Right atrium auricular region (tissue), 2 donors: Measurements from ENCODE around the gene FAM53A. TPM values are rescaled to one million over a fixed set of nuclear protein-coding genes. Genes with fewer than 3 reads are reported as not detected.
A peak's percentile ranks its signal among the peaks of the same experiment; 100 is the strongest.
"Not testable (repeated sequence)": the region's sequence is repeated elsewhere in the genome, so short reads cannot be mapped to it uniquely, and the experiment has no call there.

ENCODE experiments used
- DNase-seq: peaks from one replicate; pipeline ENCODE4 v3.0.0-alpha.2; 2019; ENCODE audit warnings: low spot score
- H3K27ac ChIP-seq, 2 donors: fragments of 200-600 bp; sonication (generic); 1 replicate in 1 of 2; 2 replicates in 1 of 2; pipeline ENCODE4 v1.5.1; 2016 to 2019
- H3K27me3 ChIP-seq, 2 donors: fragments of 200-600 bp; sonication (generic); one replicate each; pipeline versions ENCODE4 v1.5.1 to v1.6.0; 2017 to 2019
- H3K36me3 ChIP-seq: fragments of 200-600 bp; sonication (generic); one replicate; pipeline ENCODE4 v1.5.1; 2016
- H3K4me1 ChIP-seq, 2 donors: fragments of 200-600 bp; sonication (generic); one replicate each; pipeline versions ENCODE4 v1.5.1 to v1.6.0; 2017 to 2019
- H3K4me3 ChIP-seq, 2 donors: fragments of 200-600 bp; sonication (generic); 1 replicate in 1 of 2; 2 replicates in 1 of 2; pipeline ENCODE4 v1.5.1; 2017 to 2019; ENCODE audit warnings: mild to moderate bottlenecking in 1 of 2, moderate library complexity in 1 of 2
- H3K9me3 ChIP-seq, 2 donors: fragments of 200-600 bp; sonication (generic); one replicate each; pipeline ENCODE4 v1.5.1; 2019
- CTCF ChIP-seq, 2 donors: fragments of 200-600 bp; sonication (generic); IDR thresholded peaks; one replicate each; pipeline ENCODE4 v1.5.1; 2019; ENCODE audit warnings: antibody characterized with exemption in 2 of 2
- total RNA-seq, 2 donors: library from RNA; depleted of rRNA; stranded (reverse); fragments of >200 nt; gene quantifications; one replicate each; pipeline ENCODE4 v1.1.0, GENCODE V29; 2016

Gene FAM53A
- total RNA-seq, 2 donors from 2014 or later = 1.0 to 1.9 TPM

GRCh38 chr4:1706358-1706757, 22.2 kb upstream of the FAM53A start:
- no peaks in the 10 kb centered on the region for H3K9me3 ChIP-seq
- no peak overlapping the region for H3K4me3 ChIP-seq
- peaks cover 0 to 8% of the 10 kb centered on the region in 2 donors for H3K4me1 ChIP-seq
- no peak for DNase-seq
- H3K36me3 ChIP-seq = peaks cover 20% of the 10 kb centered on the region
- H3K27me3 ChIP-seq = no peaks in the 10 kb centered on the region
- H3K27ac ChIP-seq = no peak overlapping the region
- TF ChIP-seq CTCF (IDR thresholded peaks at IDR 0.05) = no peak

DNA sequence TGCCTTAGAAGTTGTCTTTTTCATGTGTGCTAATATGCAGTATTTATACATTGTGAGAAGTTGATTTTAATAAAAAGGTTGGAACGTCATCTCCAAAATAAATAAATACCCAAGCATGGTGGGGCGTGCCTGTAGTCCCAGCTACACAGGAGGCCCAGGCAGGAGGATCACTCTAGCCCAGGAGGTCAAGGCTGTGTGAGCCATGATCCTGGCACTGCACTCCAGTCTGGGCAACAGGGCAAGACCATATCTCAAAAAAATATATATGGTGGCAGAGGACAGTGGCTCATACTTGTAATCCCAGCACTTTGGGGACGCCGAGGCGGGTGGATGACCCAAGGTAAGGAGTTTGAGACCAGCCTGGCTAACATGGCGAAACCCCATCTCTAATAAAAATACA, 21.6 kb upstream of the FAM53A start:
- H3K4me3 ChIP-seq = no peak overlapping the region
- TF ChIP-seq CTCF (IDR thresholded peaks at IDR 0.05) = no peak
- no peaks in the 10 kb centered on the region for H3K27me3 ChIP-seq
- H3K36me3 ChIP-seq = peaks cover 20% of the 10 kb centered on the region
- H3K4me1 ChIP-seq = peaks cover 0 to 2% of the 10 kb centered on the region in 2 donors
- no peak overlapping the region for H3K27ac ChIP-seq
- H3K9me3 ChIP-seq = no peaks in the 10 kb centered on the region
- DNase-seq = no peak

DNA sequence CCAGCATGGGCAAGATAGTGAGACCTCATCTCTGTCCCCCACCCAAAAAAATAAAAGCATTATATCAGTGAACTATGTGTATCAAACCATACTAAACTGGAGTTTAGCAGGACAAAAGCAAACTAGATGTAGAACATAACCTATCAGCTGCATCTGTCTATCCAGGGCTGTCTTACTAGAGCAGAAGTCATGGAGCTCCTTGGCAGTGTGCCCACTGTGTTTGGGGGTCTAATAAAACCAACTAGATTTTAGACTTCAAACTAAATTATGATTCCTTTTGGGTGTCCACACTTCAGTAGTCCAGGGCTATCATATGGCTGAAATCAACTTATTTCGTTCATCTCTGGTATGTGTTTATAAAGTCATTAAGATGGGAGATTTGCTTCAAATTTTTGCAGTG, 19.8 kb upstream of the FAM53A start:
- peaks cover 25% of the 10 kb centered on the region for H3K36me3 ChIP-seq

DNA sequence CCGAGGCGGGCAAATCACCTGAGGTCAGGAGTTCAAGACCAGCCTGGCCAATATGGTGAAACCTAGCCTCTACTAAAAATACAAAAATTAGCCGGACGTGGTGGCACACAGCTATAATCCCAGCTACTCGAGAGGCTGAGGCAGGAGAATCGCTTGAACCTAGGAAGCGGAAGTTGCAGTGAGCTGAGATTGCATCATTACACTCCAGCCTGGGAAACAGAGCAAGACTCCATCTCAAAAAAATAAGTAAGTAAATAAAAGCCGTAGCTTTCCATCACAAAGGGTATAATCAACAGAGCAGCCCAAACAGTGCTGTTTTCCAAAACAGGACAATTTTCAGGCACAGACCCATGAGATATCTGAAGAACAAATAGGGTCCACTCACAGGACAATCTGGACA, 17.6 kb upstream of the FAM53A start:
- H3K36me3 ChIP-seq = peaks cover 40% of the 10 kb centered on the region
- not testable (repeated sequence) for H3K4me1 ChIP-seq, H3K27ac ChIP-seq, H3K27me3 ChIP-seq, H3K9me3 ChIP-seq, H3K4me3 ChIP-seq, DNase-seq

More for the DNA sequence above, 19.8 kb upstream of the FAM53A start:
- no peaks in the 10 kb centered on the region for H3K27me3 ChIP-seq
- no peak for DNase-seq
- no peak for TF ChIP-seq CTCF (IDR thresholded peaks at IDR 0.05)
- H3K27ac ChIP-seq = no peak overlapping the region
- no peak overlapping the region for H3K4me3 ChIP-seq
- no peaks in the 10 kb centered on the region for H3K4me1 ChIP-seq
- H3K9me3 ChIP-seq = no peaks in the 10 kb centered on the region

DNA sequence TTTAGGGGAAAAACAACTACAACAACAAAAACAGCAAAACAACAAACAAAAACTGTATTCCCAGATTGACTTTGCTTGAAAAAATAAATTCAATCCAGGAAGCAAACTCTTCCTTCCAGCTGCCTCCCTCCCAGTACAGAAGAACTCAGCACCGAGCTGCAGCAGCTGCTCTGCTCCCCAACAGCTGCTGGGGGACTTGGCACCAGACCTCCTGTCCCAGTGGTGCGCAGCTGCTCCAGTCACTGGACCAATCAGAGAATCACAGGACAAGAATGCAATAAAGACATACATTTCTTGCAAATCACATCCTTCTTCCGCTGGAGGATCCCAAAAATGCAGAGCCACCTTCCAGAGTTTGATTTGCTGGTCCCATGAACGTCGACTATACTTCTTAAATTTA, 11.8 kb upstream of the FAM53A start:
- TF ChIP-seq CTCF (IDR thresholded peaks at IDR 0.05) = no peak
- Histone ChIP-seq H3K4me1 (no peaks in the 10 kb centered on the region), H3K4me3 (no peak overlapping the region), H3K36me3 (peaks cover 79% of the 10 kb centered on the region), H3K27ac (no peak overlapping the region), H3K27me3 (no peaks in the 10 kb centered on the region), H3K9me3 (no peaks in the 10 kb centered on the region)
- DNase-seq = no peak

- TF ChIP-seq CTCF (IDR thresholded peaks at IDR 0.05) = peak; percentile 82 to 94
- no peaks in the 10 kb centered on the region for H3K4me1 ChIP-seq
- no peaks in the 10 kb centered on the region for H3K9me3 ChIP-seq
- H3K36me3 ChIP-seq = peaks cover 77% of the 10 kb centered on the region
- H3K27ac ChIP-seq = no peak overlapping the region
- H3K4me3 ChIP-seq = no peak overlapping the region
- no peaks in the 10 kb centered on the region for H3K27me3 ChIP-seq
- DNase-seq = no peak
Observed at GRCh38 chr4:1693131-1693896, 9.2 kb upstream of the FAM53A start.
